WTC11 (cell line): ENCODE measurements around the gene CLTB.

ENCODE experiments used
- ATF3 ChIP-seq: sonication (generic); formaldehyde crosslinking; conservative IDR thresholded peaks from 2 replicates; pipeline ENCODE4 v1.8.1; 2022; ENCODE audit warnings: mild to moderate bottlenecking, missing genetic modification reagents
- CTCF ChIP-seq: fragments of 200-600 bp; IDR thresholded peaks from 2 replicates; pipeline ENCODE4 v1.8.0; 2022; ENCODE audit warnings: antibody characterized with exemption
- GABPB1 ChIP-seq: sonication (generic); formaldehyde crosslinking; IDR thresholded peaks from 2 replicates; pipeline ENCODE4 v1.8.1; 2023; ENCODE audit warnings: mild to moderate bottlenecking, missing genetic modification reagents
- NFYB ChIP-seq: sonication (generic); formaldehyde crosslinking; conservative IDR thresholded peaks from 2 replicates; pipeline ENCODE4 v1.8.0; 2022; ENCODE audit warnings: low read depth, missing genetic modification reagents
- TP53 ChIP-seq: sonication (generic); formaldehyde crosslinking; IDR thresholded peaks from 2 replicates; pipeline ENCODE4 v1.8.1; 2023; ENCODE audit warnings: mild to moderate bottlenecking, missing genetic modification reagents

GRCh38 chr5:176383248-176383905 is 33.0 kb downstream of the CLTB start:
- TF ChIP-seq ATF3: no peak
- TF ChIP-seq CTCF: no peak
- TF ChIP-seq NFYB (CRISPR knock-in tag): no peak
- no peak for TF ChIP-seq GABPB1 (CRISPR knock-in tag)
- no peak for TF ChIP-seq TP53
